Measurements from ENCODE around the gene NCAPG2. TPM values are rescaled to one million over a fixed set of nuclear protein-coding genes. Genes with fewer than 3 reads are reported as not detected.

Gene NCAPG2
- total RNA-seq, 1 experiment from 2014 or later = 99.4 TPM

DNA sequence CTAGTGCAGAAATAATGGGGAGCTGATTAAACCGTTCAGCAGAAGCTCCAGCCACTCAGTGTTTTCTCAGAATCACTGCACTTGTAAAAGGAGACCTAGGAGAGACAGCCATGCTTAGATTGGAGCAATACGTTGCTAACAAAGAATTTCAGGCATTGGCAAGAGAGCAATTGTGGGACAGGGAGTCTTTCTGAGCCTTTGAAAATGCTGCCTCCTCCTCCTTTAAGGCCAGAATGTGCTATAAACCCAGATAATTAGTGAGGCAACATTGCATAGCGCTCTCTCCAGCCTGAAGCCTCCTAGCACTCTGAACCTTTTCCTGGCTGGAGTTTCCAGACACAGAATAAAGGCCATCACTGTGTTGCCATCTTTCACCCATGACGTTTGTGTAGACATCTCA is 98.5 kb downstream of the NCAPG2 start:
- H2BK20ac ChIP-seq (ENCODE audit: low read depth, low read length, poor library complexity, severe bottlenecking) = no peak overlapping the region
- no peak overlapping the region for H2BK15ac ChIP-seq (ENCODE audit: low read depth, low read length)
- H2BK5ac ChIP-seq (ENCODE audit: insufficient read length, low read length) = no peak overlapping the region
- H4K91ac ChIP-seq (ENCODE audit: insufficient read length, low read depth, low read length) = no peak overlapping the region
- no peaks in the 10 kb centered on the region for H3K9me3 Mint-ChIP-seq
- no peaks in the 10 kb centered on the region for H3K27me3 Mint-ChIP-seq (ENCODE audit: low read depth)
- no peaks in the 10 kb centered on the region for H3K4me1 ChIP-seq (ENCODE audit: insufficient read depth, low read length)
- no peaks in the 10 kb centered on the region for H3K79me1 ChIP-seq (ENCODE audit: insufficient read depth, low read depth, low read length, poor library complexity, severe bottlenecking)
- H3K4me3 Mint-ChIP-seq = no peak overlapping the region
- no peak overlapping the region for H2AK5ac ChIP-seq (ENCODE audit: insufficient read length, low read length)
- no peak overlapping the region for H3K14ac ChIP-seq (ENCODE audit: insufficient read depth, low read length)
- WGBS (ENCODE audit: extremely low coverage, insufficient read length, low lambda C conversion rate) = no CpG with 5 or more reads among the region's 4 CpGs
- no peaks in the 10 kb centered on the region for H4K20me1 ChIP-seq (ENCODE audit: control insufficient read depth, insufficient read depth, insufficient read length)
- no peak overlapping the region for H3K4ac ChIP-seq (ENCODE audit: low read depth, low read length)
- H3K9ac ChIP-seq (ENCODE audit: extremely low read depth, insufficient read length, low read length) = no peak overlapping the region
- H3K56ac ChIP-seq (ENCODE audit: insufficient read length, low read depth, low read length) = no peak overlapping the region
- DNase-seq = no peak
- H4K8ac ChIP-seq (replicated peaks; ENCODE audit: insufficient read length, low read depth, low read length) = no peak overlapping the region
- no peaks in the 10 kb centered on the region for H3K9me3 ChIP-seq (ENCODE audit: control insufficient read depth, low read depth, low read length)
- H3K23ac ChIP-seq (ENCODE audit: insufficient read length, low read depth, low read length) = no peak overlapping the region
- peaks cover 17 to 43% (median 26%) of the 10 kb centered on the region in 3 experiments for H3K36me3 Mint-ChIP-seq (ENCODE audit: insufficient read depth in 1 of 3, low read depth in 3 of 3)
- TF ChIP-seq, protein P1, sequence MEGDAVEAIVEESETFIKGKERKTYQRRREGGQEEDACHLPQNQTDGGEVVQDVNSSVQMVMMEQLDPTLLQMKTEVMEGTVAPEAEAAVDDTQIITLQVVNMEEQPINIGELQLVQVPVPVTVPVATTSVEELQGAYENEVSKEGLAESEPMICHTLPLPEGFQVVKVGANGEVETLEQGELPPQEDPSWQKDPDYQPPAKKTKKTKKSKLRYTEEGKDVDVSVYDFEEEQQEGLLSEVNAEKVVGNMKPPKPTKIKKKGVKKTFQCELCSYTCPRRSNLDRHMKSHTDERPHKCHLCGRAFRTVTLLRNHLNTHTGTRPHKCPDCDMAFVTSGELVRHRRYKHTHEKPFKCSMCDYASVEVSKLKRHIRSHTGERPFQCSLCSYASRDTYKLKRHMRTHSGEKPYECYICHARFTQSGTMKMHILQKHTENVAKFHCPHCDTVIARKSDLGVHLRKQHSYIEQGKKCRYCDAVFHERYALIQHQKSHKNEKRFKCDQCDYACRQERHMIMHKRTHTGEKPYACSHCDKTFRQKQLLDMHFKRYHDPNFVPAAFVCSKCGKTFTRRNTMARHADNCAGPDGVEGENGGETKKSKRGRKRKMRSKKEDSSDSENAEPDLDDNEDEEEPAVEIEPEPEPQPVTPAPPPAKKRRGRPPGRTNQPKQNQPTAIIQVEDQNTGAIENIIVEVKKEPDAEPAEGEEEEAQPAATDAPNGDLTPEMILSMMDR (conservative IDR thresholded peaks at IDR 0.05) = no peak
- H3K23me2 ChIP-seq (ENCODE audit: insufficient read length, low read depth, low read length, poor library complexity, severe bottlenecking) = no peaks in the 10 kb centered on the region
- no peaks in the 10 kb centered on the region for H3K79me2 ChIP-seq (ENCODE audit: insufficient read depth, low read length)
- no peak overlapping the region; a peak in 2 of 7 replicates for H3K27ac Mint-ChIP-seq
- no peak overlapping the region for H3K27ac ChIP-seq (ENCODE audit: insufficient read length, low read depth, low read length)
- no peaks in the 10 kb centered on the region for H3K27me3 ChIP-seq (ENCODE audit: insufficient read depth, low read length)
- no peak overlapping the region for H4K5ac ChIP-seq (ENCODE audit: insufficient read length, low read depth, low read length)
- no peaks in the 10 kb centered on the region for H3K4me1 Mint-ChIP-seq
- H2BK120ac ChIP-seq (ENCODE audit: low read depth, low read length, poor library complexity, severe bottlenecking) = no peak overlapping the region
- no peak overlapping the region for H2BK12ac ChIP-seq (ENCODE audit: insufficient read length, low read depth, low read length)
- H3K18ac ChIP-seq (ENCODE audit: insufficient read length, low read depth, low read length) = no peak overlapping the region
- H3T11ph ChIP-seq (ENCODE audit: low read length) = no peak overlapping the region
- no peak overlapping the region for H2AFZ ChIP-seq (ENCODE audit: low read length)
- H3K4me2 ChIP-seq (ENCODE audit: insufficient read depth, insufficient read length, low read length) = no peak overlapping the region
